Activated T-helper 1 cell treated with anti-CD3 and anti-CD28 coated beads, Interleukin-12 subunit alpha, Interleukin-12 subunit beta, Interleukin-2, Interleukin-4 antibody, amounts not matched to agents 30 ng/mL and 10 ng/mL and 1 ng/mL, durations not matched to agents 14 hours and 24 hours and 36 hours (primary cell): Measurements from ENCODE around the gene PRDX6. TPM values are rescaled to one million over a fixed set of nuclear protein-coding genes. Genes with fewer than 3 reads are reported as not detected.
A peak's percentile ranks its signal among the peaks of the same experiment; 100 is the strongest.
"Not testable (repeated sequence)": the region's sequence is repeated elsewhere in the genome, so short reads cannot be mapped to it uniquely, and the experiment has no call there.

Experiments
- DNase-seq: peaks from one replicate; pipeline ENCODE4 v3.0.0; 2021; ENCODE audit warnings: low spot score
- H3K27ac Mint-ChIP-seq: one replicate; pipeline ENCODE4 v1.8.0; 2021; ENCODE audit warnings: mild to moderate bottlenecking, mixed read lengths
- H3K27me3 Mint-ChIP-seq: one replicate; pipeline ENCODE4 v1.8.0; 2022; ENCODE audit warnings: mild to moderate bottlenecking, moderate library complexity, mixed read lengths; ENCODE audit not compliant: insufficient read depth
- H3K36me3 Mint-ChIP-seq: one replicate; pipeline ENCODE4 v1.8.0; 2021; ENCODE audit warnings: low read depth, mixed read lengths
- H3K4me1 Mint-ChIP-seq: one replicate; pipeline ENCODE4 v1.8.0; 2021; ENCODE audit warnings: low read depth, mixed read lengths
- H3K4me3 Mint-ChIP-seq: one replicate; pipeline ENCODE4 v1.8.0; 2021; ENCODE audit warnings: mild to moderate bottlenecking, moderate library complexity, mixed read lengths
- H3K9me3 Mint-ChIP-seq: one replicate; pipeline ENCODE4 v1.8.0; 2021; ENCODE audit warnings: mixed read lengths
- intact Hi-C: fragments of 100-400 bp; cut with micrococcal nuclease; formaldehyde crosslinking; loops from one replicate; pipeline ENCODE4 v1.15.1; 2024
- total RNA-seq: library from RNA; stranded (reverse); gene quantifications from 2 replicates; pipeline ENCODE4 v1.2.3, GENCODE V29; 2022

Gene PRDX6
- total RNA-seq, 1 donor from 2014 or later: 124 TPM

GRCh38 chr1:173474097-173474779 is 2.9 kb upstream of the PRDX6 start:
- H3K36me3 Mint-ChIP-seq: peaks cover 43% of the 10 kb centered on the region
- intact Hi-C loops: loop anchor here (10.0 kb wide), 2 partner anchors 1491 to 1689 kb away; partner anchors contain the start of gene METTL13
- no peaks in the 10 kb centered on the region for H3K27me3 Mint-ChIP-seq
- H3K4me3 Mint-ChIP-seq: peak overlapping the region; percentile 58
- H3K4me1 Mint-ChIP-seq: peaks cover 48% of the 10 kb centered on the region
- no peak overlapping the region for H3K27ac Mint-ChIP-seq
- DNase-seq: no peak
- peaks cover 26% of the 10 kb centered on the region for H3K9me3 Mint-ChIP-seq

DNA sequence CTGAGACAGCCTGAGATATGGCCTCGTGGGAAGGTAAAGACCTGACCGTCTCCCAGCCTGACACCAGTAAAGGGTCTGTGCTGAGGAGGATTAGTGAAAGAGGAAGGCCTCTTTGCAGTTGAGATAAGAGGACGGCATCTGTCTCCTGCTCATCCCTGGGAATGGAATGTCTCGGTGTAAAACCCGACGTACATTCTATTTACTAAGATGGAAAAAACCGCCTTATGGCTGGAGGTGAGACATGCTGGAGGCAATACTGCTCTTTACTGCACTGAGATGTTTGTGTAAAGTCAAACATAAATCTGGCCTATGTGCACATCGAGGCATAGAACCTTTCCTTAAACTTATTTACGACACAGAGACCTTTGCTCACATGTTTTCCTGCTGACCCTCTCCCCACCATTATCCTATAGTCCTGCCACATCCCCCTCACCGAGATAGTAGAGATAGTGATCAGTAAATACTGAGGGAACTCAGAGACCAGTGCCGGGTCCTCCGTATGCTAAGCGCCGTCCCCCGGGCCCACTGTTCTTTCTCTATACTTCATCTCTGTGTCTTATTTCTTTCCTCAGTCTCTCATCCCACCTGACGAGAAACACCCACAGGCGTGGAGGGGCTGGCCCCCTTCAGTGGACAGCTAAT is 2.2 kb upstream of the PRDX6 start:
- not testable (repeated sequence) for H3K27ac Mint-ChIP-seq, H3K27me3 Mint-ChIP-seq, DNase-seq
- peak overlapping the region; percentile 58 for H3K4me3 Mint-ChIP-seq
- intact Hi-C loops: loop anchor here (5.0 to 10.0 kb wide), 3 partner anchors 178 to 1690 kb away; partner anchors contain the start of gene METTL13
- H3K36me3 Mint-ChIP-seq: peaks cover 41% of the 10 kb centered on the region
- peaks cover 55% of the 10 kb centered on the region for H3K4me1 Mint-ChIP-seq
- H3K9me3 Mint-ChIP-seq: peaks cover 22% of the 10 kb centered on the region

- no peaks in the 10 kb centered on the region for H3K27me3 Mint-ChIP-seq
- H3K4me1 Mint-ChIP-seq: peaks cover 61% of the 10 kb centered on the region
- peaks cover 14% of the 10 kb centered on the region for H3K9me3 Mint-ChIP-seq
- H3K4me3 Mint-ChIP-seq: peak overlapping the region; percentile 86
- peak overlapping the region; percentile 93 for H3K27ac Mint-ChIP-seq
- intact Hi-C loops: loop anchor here (2.0 to 10.0 kb wide), 7 partner anchors 13 to 1691 kb away; partner anchors contain the start of genes CACYBP, METTL13 and SUCO
- DNase-seq: no peak
- H3K36me3 Mint-ChIP-seq: peaks cover 42% of the 10 kb centered on the region
Observed at GRCh38 chr1:173475564-173476196, 1.5 kb upstream of the PRDX6 start.

GRCh38 chr1:173476197-173476664 is 904 bp upstream of the PRDX6 start:
- peaks cover 61% of the 10 kb centered on the region for H3K4me1 Mint-ChIP-seq
- peaks cover 11% of the 10 kb centered on the region for H3K9me3 Mint-ChIP-seq
- peaks cover 40% of the 10 kb centered on the region for H3K36me3 Mint-ChIP-seq
- DNase-seq: no peak
- H3K27ac Mint-ChIP-seq: peak overlapping the region; percentile 93
- H3K4me3 Mint-ChIP-seq: peak overlapping the region; percentile 86
- intact Hi-C loops: loop anchor here (2.0 to 10.0 kb wide), 7 partner anchors 13 to 1691 kb away; partner anchors contain the start of genes CACYBP, METTL13 and SUCO
- H3K27me3 Mint-ChIP-seq: no peaks in the 10 kb centered on the region

DNA sequence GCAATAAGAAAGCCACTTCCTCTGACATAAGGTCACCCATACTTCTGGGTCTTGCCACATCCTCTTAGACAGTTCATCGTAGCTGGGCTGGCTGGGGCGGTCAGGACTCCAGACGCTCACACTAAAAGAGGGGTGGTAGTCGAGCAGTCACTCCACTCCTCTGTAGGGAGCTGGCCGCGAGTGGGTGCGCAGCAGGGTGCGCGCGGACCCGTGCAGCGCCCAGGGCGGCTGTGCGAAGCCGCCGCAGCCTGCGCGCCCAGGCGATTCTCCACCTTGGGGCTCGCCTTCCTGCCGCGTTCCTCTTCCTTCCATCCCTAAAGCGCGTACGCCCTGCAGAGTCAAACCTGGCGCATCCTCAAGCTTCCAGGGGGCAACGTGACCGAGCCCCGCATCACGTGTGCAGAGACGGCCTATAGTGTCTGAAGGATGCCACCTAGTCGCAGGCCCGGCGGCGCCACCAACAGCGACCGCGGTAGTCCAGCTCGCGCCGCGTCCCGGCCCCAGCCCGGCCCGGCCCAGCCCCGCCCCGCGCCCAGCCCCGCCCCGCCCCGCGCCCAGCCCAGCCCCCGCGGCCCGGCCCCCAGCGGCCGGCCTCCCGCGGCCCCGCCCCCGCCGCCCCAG is 360 bp upstream of the PRDX6 start:
- peaks cover 39% of the 10 kb centered on the region for H3K36me3 Mint-ChIP-seq
- peaks cover 6% of the 10 kb centered on the region for H3K9me3 Mint-ChIP-seq
- peak overlapping the region; percentile 93 for H3K27ac Mint-ChIP-seq
- intact Hi-C loops: loop anchor here (1.0 to 10.0 kb wide), 11 partner anchors 14 to 1692 kb away; partner anchors contain the start of genes CACYBP, CENPL, DARS2 and METTL13
- no peaks in the 10 kb centered on the region for H3K27me3 Mint-ChIP-seq
- peak overlapping the region; percentile 92 for H3K4me3 Mint-ChIP-seq
- peak; percentile 74 for DNase-seq
- H3K4me1 Mint-ChIP-seq: peaks cover 65% of the 10 kb centered on the region

GRCh38 chr1:173478094-173478674 is 1.0 kb downstream of the PRDX6 start:
- H3K27me3 Mint-ChIP-seq: no peaks in the 10 kb centered on the region
- no peak for DNase-seq
- H3K4me1 Mint-ChIP-seq: peaks cover 75% of the 10 kb centered on the region
- intact Hi-C loops: loop anchor here (1.0 to 10.0 kb wide), 4 partner anchors 181 to 1693 kb away; partner anchors contain the start of gene METTL13
- peak overlapping the region; percentile 92 for H3K4me3 Mint-ChIP-seq
- peak overlapping the region; percentile 84 for H3K27ac Mint-ChIP-seq
- H3K9me3 Mint-ChIP-seq: no peaks in the 10 kb centered on the region
- H3K36me3 Mint-ChIP-seq: peaks cover 43% of the 10 kb centered on the region

GRCh38 chr1:173479649-173480048 is 2.5 kb downstream of the PRDX6 start:
- intact Hi-C loops: loop anchor here (5.0 to 10.0 kb wide), 3 partner anchors 182 to 1695 kb away; partner anchors contain the start of gene METTL13
- Mint-ChIP-seq H3K4me3 (no peak overlapping the region), H3K9me3 (no peaks in the 10 kb centered on the region), H3K27ac (no peak overlapping the region), H3K36me3 (peaks cover 40% of the 10 kb centered on the region), H3K4me1 (peaks cover 61% of the 10 kb centered on the region), H3K27me3 (no peaks in the 10 kb centered on the region)
- DNase-seq: no peak

DNA sequence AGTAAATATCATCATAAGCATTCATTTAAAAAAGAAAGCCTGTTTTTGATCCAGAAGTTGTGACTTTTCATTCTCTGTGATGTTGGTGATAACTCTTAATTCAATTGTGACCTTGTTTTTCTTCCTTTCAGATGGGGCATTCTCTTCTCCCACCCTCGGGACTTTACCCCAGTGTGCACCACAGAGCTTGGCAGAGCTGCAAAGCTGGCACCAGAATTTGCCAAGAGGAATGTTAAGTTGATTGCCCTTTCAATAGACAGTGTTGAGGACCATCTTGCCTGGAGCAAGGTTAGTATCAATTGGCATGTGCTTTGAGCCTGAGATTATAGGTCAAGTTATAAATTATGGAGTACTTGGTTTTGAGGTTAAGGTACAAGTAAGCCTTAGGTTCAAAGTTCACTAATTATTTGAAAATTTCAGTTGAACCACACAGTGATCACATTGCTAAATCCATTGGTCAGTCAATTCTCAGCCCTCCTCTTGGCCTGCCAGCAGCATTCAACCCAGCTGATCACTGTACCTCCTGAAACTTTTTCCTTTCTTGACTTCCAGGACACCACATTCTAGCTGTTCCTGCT is 4.1 kb downstream of the PRDX6 start:
- intact Hi-C loops: no loop called here
- Mint-ChIP-seq H3K9me3 (no peaks in the 10 kb centered on the region), H3K4me1 (peaks cover 44% of the 10 kb centered on the region), H3K27ac (no peak overlapping the region), H3K27me3 (no peaks in the 10 kb centered on the region), H3K36me3 (peaks cover 45% of the 10 kb centered on the region), H3K4me3 (no peak overlapping the region)
- DNase-seq: no peak

- no peaks in the 10 kb centered on the region for H3K27me3 Mint-ChIP-seq
- H3K4me1 Mint-ChIP-seq: peaks cover 43% of the 10 kb centered on the region
- no peak overlapping the region for H3K4me3 Mint-ChIP-seq
- H3K27ac Mint-ChIP-seq: no peak overlapping the region
- intact Hi-C loops: no loop called here
- no peak for DNase-seq
- H3K9me3 Mint-ChIP-seq: no peaks in the 10 kb centered on the region
- H3K36me3 Mint-ChIP-seq: peaks cover 55% of the 10 kb centered on the region
Observed at GRCh38 chr1:173482683-173483082, 5.5 kb downstream of the PRDX6 start.

DNA sequence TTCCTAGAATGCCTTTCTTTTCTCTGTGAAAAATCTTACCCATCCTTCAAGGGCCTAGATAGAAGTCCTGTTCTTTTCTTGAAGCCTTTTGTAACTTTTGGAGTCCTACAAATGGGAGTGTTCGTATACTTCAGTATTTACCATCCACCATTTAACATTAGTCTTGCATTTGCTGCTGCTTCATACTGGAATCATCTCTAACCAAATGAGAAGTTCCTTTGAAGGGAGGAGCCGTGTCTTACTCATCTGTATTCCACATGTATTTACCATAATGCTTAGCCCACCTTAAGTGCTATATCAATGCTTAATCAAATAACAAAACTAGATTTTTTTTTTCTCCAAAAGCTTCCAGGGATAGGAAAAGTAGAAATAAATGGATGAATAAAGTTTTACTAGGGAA is 7.1 kb downstream of the PRDX6 start:
- DNase-seq: no peak
- intact Hi-C loops: no loop called here
- Mint-ChIP-seq H3K27me3 (no peaks in the 10 kb centered on the region), H3K36me3 (peaks cover 66% of the 10 kb centered on the region), H3K4me3 (no peak overlapping the region), H3K4me1 (peaks cover 28% of the 10 kb centered on the region), H3K27ac (no peak overlapping the region), H3K9me3 (no peaks in the 10 kb centered on the region)

- no peak for DNase-seq
- Mint-ChIP-seq H3K27ac (no peak overlapping the region), H3K9me3 (no peaks in the 10 kb centered on the region), H3K4me1 (peaks cover 17% of the 10 kb centered on the region), H3K36me3 (peaks cover 62% of the 10 kb centered on the region), H3K27me3 (no peaks in the 10 kb centered on the region), H3K4me3 (no peak overlapping the region)
- intact Hi-C loops: no loop called here
Observed at GRCh38 chr1:173485401-173485800, 8.3 kb downstream of the PRDX6 start.

GRCh38 chr1:173488001-173488400 is 10.9 kb downstream of the PRDX6 start:
- H3K4me1 Mint-ChIP-seq: no peaks in the 10 kb centered on the region

More at GRCh38 chr1:173488001-173488400, 10.9 kb downstream of the PRDX6 start:
- H3K36me3 Mint-ChIP-seq: peaks cover 43% of the 10 kb centered on the region
- H3K9me3 Mint-ChIP-seq: peaks cover 2% of the 10 kb centered on the region
- DNase-seq: no peak
- intact Hi-C loops: no loop called here
- H3K27me3 Mint-ChIP-seq: no peaks in the 10 kb centered on the region
- H3K27ac Mint-ChIP-seq: no peak overlapping the region
- H3K4me3 Mint-ChIP-seq: no peak overlapping the region
